COLO829 (cell line): ENCODE data around the gene MBD3L2.
"Not testable (repeated sequence)": the region's sequence is repeated elsewhere in the genome, so short reads cannot be mapped to it uniquely, and the experiment has no call there.

Experiments used
- DNase-seq: peaks from one replicate; pipeline ENCODE4 v3.0.0; 2012; ENCODE audit warnings: low spot score

MBD3L2 gene

GRCh38 chr19:7063339-7063738 lies 14.2 kb downstream of the MBD3L2 start:
- no peak for DNase-seq

GRCh38 chr19:7063764-7064418 lies 14.8 kb downstream of the MBD3L2 start:
- no peak for DNase-seq

GRCh38 chr19:7067122-7067521 lies 18.0 kb downstream of the MBD3L2 start:
- DNase-seq = not testable (repeated sequence)

DNA sequence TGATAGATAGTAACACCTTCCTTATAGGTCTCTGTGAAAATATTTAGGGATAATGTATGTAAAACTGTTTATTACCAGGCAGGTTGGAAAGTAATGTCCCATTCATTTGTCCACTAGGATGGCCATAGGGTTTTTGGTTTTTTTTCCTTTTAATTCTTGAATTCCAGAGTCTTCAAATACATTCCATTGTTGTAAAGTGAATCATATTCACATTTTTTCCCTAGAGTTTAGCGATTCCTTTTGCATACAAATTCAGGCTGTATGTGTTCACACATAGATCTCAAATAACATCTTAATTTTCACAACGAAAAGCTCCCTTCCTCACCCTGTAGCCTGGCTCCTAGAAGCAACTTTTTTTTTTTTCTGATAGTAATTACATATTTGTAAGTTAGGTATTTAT lies 18.6 kb downstream of the MBD3L2 start:
- DNase-seq = no peak

GRCh38 chr19:7068599-7068998 lies 19.5 kb downstream of the MBD3L2 start:
- no peak for DNase-seq

DNA sequence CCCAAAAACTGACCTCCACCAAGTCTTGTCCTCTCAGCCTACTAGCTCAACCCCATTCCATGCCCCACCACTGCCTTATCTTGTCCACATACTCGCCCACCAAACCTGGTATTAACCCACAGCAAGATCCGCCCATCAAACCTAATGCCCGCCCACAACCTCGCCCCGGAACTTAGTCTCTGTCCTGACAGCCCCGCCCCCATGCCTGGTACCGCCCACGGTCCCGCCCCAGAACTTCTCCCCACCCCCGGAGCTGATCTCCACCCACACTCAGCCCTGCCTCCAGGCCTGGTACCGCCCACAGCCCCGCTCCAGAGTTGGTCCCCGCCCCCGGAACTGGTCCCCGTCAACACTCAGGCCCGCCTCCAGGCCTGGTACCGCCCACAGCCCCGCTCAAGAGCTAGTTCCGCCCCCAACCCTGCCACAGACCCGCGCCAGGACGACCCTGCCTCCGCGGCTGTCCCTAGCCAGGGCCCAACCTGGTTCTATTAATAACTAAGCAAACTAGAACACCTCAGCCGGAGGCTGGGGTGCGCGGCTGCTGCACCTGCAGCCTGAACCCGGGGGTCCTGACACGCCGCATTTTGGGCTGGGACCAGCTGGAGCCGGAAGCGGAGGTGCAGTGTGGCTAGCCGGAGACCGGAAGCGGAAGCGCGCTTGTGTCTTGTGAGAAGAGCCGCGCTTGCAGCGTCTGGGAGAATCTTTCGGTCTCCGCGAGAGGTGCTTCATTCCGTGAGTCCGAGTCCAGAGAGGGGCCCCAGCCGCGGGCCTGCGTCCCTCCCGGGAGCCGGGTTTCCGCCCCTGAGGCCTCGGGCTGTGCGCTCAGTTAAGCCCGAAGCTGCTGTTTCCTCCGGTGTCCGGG lies 20.2 kb downstream of the MBD3L2 start, which contains the start of gene ZNF557:
Gene ZNF557 (plus strand): TSS at position 662 of the 862 bp plus-strand sequence. CDS start 5,372 bp downstream, outside the sequence.
- DNase-seq = peak; percentile 91

- no peak for DNase-seq
Measured at GRCh38 chr19:7069904-7070226, 20.7 kb downstream of the MBD3L2 start.

- no peak for DNase-seq
Measured at GRCh38 chr19:7072541-7072940, 23.4 kb downstream of the MBD3L2 start.

- no peak for DNase-seq
Measured at GRCh38 chr19:7074705-7075282, 25.7 kb downstream of the MBD3L2 start.

- no peak for DNase-seq
Measured at GRCh38 chr19:7076151-7076550, 27.0 kb downstream of the MBD3L2 start.

DNA sequence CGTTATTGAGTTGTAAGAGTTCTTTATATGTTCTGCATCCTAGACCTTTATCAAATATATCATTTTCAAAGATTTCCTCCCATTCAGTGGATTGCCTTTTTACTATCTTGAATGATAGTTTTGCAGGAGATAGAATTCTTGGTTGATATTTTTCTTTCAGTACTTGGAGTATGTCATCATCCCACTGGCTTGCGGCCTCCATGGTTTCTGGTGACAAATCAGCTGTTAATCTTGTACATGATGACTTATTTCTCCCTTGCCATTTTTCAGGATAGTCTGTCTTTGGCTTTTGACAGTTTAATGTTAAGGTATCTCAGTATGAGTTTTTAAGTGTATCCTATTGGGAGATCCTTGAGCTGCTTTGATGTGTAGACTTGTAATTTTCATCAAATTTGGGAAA lies 28.9 kb downstream of the MBD3L2 start:
- DNase-seq = no peak

GRCh38 chr19:7083076-7083956 lies 34.2 kb downstream of the MBD3L2 start:
- DNase-seq = no peak

GRCh38 chr19:7088999-7089398 lies 39.9 kb downstream of the MBD3L2 start:
- DNase-seq = no peak

DNA sequence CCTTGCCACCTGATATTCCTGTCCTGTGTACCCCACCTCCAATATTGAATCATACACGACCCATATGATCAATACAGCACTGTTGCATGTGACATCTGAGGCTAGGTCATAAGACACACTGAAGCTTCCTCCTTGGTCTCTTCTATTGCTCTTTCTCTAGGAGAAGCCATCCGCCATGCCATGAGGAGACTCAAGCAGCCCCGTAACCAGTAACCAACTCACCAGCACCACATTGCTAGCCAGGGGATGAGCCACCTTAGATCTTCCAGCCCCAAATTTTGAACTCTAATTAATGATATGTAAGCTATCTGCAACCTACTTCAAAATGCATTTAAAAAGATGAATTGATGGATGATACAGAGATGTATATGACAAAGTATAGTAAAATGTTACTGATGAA lies 49.0 kb downstream of the MBD3L2 start:
- no peak for DNase-seq

GRCh38 chr19:7098701-7099596 lies 49.8 kb downstream of the MBD3L2 start:
- DNase-seq = peak; percentile 84

DNA sequence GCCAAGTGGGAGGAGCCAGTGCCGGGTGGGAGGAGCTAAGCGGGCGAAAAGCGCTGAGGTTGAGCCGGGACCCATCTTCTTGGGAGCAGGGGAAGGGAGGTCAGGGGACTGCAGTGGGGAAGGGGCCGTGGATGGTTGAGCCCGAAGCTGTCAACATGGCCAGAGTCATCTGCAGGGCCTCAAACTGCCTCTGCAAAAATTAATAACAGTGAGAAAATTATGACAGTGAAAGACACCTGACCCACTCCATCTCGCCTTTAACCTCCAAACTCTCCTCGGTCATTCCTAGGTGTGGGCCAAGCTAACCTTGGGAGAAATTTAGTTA lies 50.4 kb downstream of the MBD3L2 start:
- DNase-seq = no peak
